GM23248 (cell line): ENCODE measurements around the gene RFWD3.

ENCODE experiments used
- EZH2 ChIP-seq: fragments of 200-600 bp; sonication (generic); IDR thresholded peaks from 2 replicates; pipeline ENCODE4 v1.6.1; 2018; ENCODE audit warnings: antibody characterized with exemption, mild to moderate bottlenecking; ENCODE audit not compliant: insufficient read depth, poor library complexity, severe bottlenecking
- EZH2phosphoT487 ChIP-seq: fragments of 200-600 bp; sonication (generic); IDR thresholded peaks from 2 replicates; pipeline ENCODE4 v1.6.1; 2018; ENCODE audit warnings: antibody characterized with exemption, moderate library complexity, mild to moderate bottlenecking, low read depth; ENCODE audit not compliant: insufficient read depth

- no peak for TF ChIP-seq EZH2
- TF ChIP-seq EZH2phosphoT487: no peak
Observed at GRCh38 chr16:74607962-74608356, 58.7 kb downstream of the RFWD3 start.
